ENCODE results near the gene SLC51A. TPM values are rescaled to one million over a fixed set of nuclear protein-coding genes. Genes with fewer than 3 reads are reported as not detected.

Gene SLC51A
- total RNA-seq, 4 donors from 2014 or later: not detected

GRCh38 chr3:196222876-196223595 lies 6.7 kb downstream of the SLC51A start:
- 56 to 63% methylated on average over 8 to 19 of the region's 19 CpGs for WGBS, 2 donors (ENCODE audit: low coverage in 1 of 2)

GRCh38 chr3:196225086-196225485 lies 8.8 kb downstream of the SLC51A start:
- no peak overlapping the region for H3K4me3 ChIP-seq
- 91% methylated on average over 5 of the region's 10 CpGs; no CpG with 5 or more reads in 1 of the 2 donors for WGBS, 2 donors (ENCODE audit: low coverage in 1 of 2)
- H3K36me3 ChIP-seq: no peaks in the 10 kb centered on the region
- ATAC-seq: no peak
- H3K4me1 ChIP-seq: peaks cover 0 to 7% (median 0%) of the 10 kb centered on the region in 3 donors
- H3K9me3 ChIP-seq: no peaks in the 10 kb centered on the region
- H3K27me3 ChIP-seq: peaks cover 20% of the 10 kb centered on the region
- TF ChIP-seq POLR2A (IDR thresholded peaks at IDR 0.05) (no peak), POLR2AphosphoS5 (IDR thresholded peaks at IDR 0.05) (no peak), EP300 (IDR thresholded peaks at IDR 0.05) (no peak), CTCF (IDR thresholded peaks at IDR 0.05) (no peak)
- no peak overlapping the region for H3K27ac ChIP-seq

More at GRCh38 chr3:196222876-196223595, 6.7 kb downstream of the SLC51A start:
- Histone ChIP-seq H3K27me3 (peaks cover 20% of the 10 kb centered on the region), H3K36me3 (no peaks in the 10 kb centered on the region), H3K9me3 (no peaks in the 10 kb centered on the region), H3K4me3 (no peak overlapping the region), H3K27ac (no peak overlapping the region), H3K4me1 (peaks cover 0 to 19% (median 0%) of the 10 kb centered on the region in 3 donors)
- ATAC-seq: no peak
- TF ChIP-seq POLR2AphosphoS5 (IDR thresholded peaks at IDR 0.05) (no peak), POLR2A (IDR thresholded peaks at IDR 0.05) (no peak), EP300 (IDR thresholded peaks at IDR 0.05) (no peak), CTCF (IDR thresholded peaks at IDR 0.05) (no peak)

GRCh38 chr3:196225763-196226364 lies 9.5 kb downstream of the SLC51A start:
- no peak for ATAC-seq
- Histone ChIP-seq H3K4me1 (peaks cover 0 to 7% (median 0%) of the 10 kb centered on the region in 3 donors), H3K27ac (no peak overlapping the region), H3K36me3 (no peaks in the 10 kb centered on the region), H3K4me3 (no peak overlapping the region), H3K27me3 (peaks cover 20% of the 10 kb centered on the region), H3K9me3 (no peaks in the 10 kb centered on the region)
- TF ChIP-seq POLR2A (IDR thresholded peaks at IDR 0.05) (no peak), EP300 (IDR thresholded peaks at IDR 0.05) (no peak), POLR2AphosphoS5 (IDR thresholded peaks at IDR 0.05) (no peak), CTCF (IDR thresholded peaks at IDR 0.05) (no peak)
- WGBS, 2 donors (ENCODE audit: low coverage in 1 of 2): 78 to 79% methylated on average over 7 to 9 of the region's 15 CpGs

GRCh38 chr3:196227121-196227561 lies 10.8 kb downstream of the SLC51A start:
- 69 to 83% methylated on average over 4 to 5 of the region's 14 CpGs for WGBS, 2 donors (ENCODE audit: low coverage in 1 of 2)
- Histone ChIP-seq H3K4me1 (peaks cover 0 to 7% (median 0%) of the 10 kb centered on the region in 3 donors), H3K4me3 (no peak overlapping the region), H3K27ac (no peak overlapping the region), H3K36me3 (no peaks in the 10 kb centered on the region), H3K9me3 (no peaks in the 10 kb centered on the region), H3K27me3 (peaks cover 19% of the 10 kb centered on the region)
- no peak for ATAC-seq
- no peak for TF ChIP-seq EP300 (IDR thresholded peaks at IDR 0.05)

- Histone ChIP-seq H3K4me1 (peaks cover 0 to 7% (median 0%) of the 10 kb centered on the region in 3 donors), H3K27me3 (peaks cover 12% of the 10 kb centered on the region), H3K4me3 (no peak overlapping the region), H3K27ac (no peak overlapping the region), H3K9me3 (no peaks in the 10 kb centered on the region), H3K36me3 (no peaks in the 10 kb centered on the region)
- WGBS, 2 donors (ENCODE audit: low coverage in 1 of 2): 49 to 52% methylated on average over 7 to 8 of the region's 24 CpGs
- no peak for ATAC-seq
- TF ChIP-seq POLR2A (IDR thresholded peaks at IDR 0.05) (no peak), POLR2AphosphoS5 (IDR thresholded peaks at IDR 0.05) (no peak), EP300 (IDR thresholded peaks at IDR 0.05) (no peak), CTCF (IDR thresholded peaks at IDR 0.05) (no peak)
These were observed 11.5 kb downstream of the SLC51A start for GRCh38 chr3:196227629-196228493.

All from gastroesophageal sphincter (tissue), 4 donors.